Karpas-422 (cell line): Measurements from ENCODE around the gene NOS1AP. TPM values are rescaled to one million over a fixed set of nuclear protein-coding genes. Genes with fewer than 3 reads are reported as not detected.

ENCODE experiments used
- DNase-seq: peaks from one replicate; pipeline ENCODE4 v3.0.0-alpha.2; 2015
- H2AFZ ChIP-seq: fragments of 200-600 bp; sonication (generic); 2 replicates; pipeline ENCODE4 v1.6.1; 2014; ENCODE audit warnings: antibody characterized with exemption, low read length, mixed read lengths
- H3K27ac ChIP-seq: fragments of 200-600 bp; sonication (generic); 2 replicates; pipeline ENCODE4 v1.5.1; 2014; ENCODE audit warnings: mild to moderate bottlenecking, low read length, moderate library complexity
- H3K27me3 ChIP-seq: fragments of 200-600 bp; sonication (generic); 2 replicates; pipeline ENCODE4 v1.6.1; 2014; ENCODE audit warnings: low read length, mixed read lengths
- H3K36me3 ChIP-seq: fragments of 200-600 bp; sonication (generic); 2 replicates; pipeline ENCODE4 v1.6.1; 2014; ENCODE audit warnings: low read length, mixed read lengths; ENCODE audit not compliant: insufficient read depth
- H3K4me1 ChIP-seq: fragments of 200-600 bp; sonication (generic); 2 replicates; pipeline ENCODE4 v1.6.1; 2014; ENCODE audit warnings: mild to moderate bottlenecking, low read length, mixed read lengths
- H3K4me2 ChIP-seq: fragments of 200-600 bp; sonication (generic); 2 replicates; pipeline ENCODE4 v1.6.1; 2014; ENCODE audit warnings: low read length, low read depth, mild to moderate bottlenecking; ENCODE audit not compliant: poor library complexity, severe bottlenecking
- H3K4me3 ChIP-seq: fragments of 200-600 bp; sonication (generic); 2 replicates; pipeline ENCODE4 v1.5.1; 2014; ENCODE audit warnings: mild to moderate bottlenecking, antibody characterized with exemption, low read length, mixed read lengths
- H3K79me2 ChIP-seq: fragments of 200-600 bp; sonication (generic); 2 replicates; pipeline ENCODE4 v1.6.1; 2014; ENCODE audit warnings: mild to moderate bottlenecking, low read length, mixed read lengths
- H3K9ac ChIP-seq: fragments of 200-600 bp; sonication (generic); 2 replicates; pipeline ENCODE4 v1.6.0; 2014; ENCODE audit warnings: low read length
- H3K9me2 ChIP-seq: fragments of 200-600 bp; sonication (generic), shearing (Covaris generic); replicated peaks from 2 replicates; pipeline ENCODE4 v1.6.0; 2014; ENCODE audit warnings: mild to moderate bottlenecking, low read length, moderate library complexity; ENCODE audit not compliant: insufficient read depth
- H3K9me3 ChIP-seq: fragments of 300-700, 200-600 bp; sonication (generic); 2 replicates; pipeline ENCODE4 v1.6.1; 2014; ENCODE audit warnings: low read length, mixed read lengths
- H4K20me1 ChIP-seq: fragments of 200-600 bp; sonication (generic); 2 replicates; pipeline ENCODE4 v1.6.1; 2014; ENCODE audit warnings: mild to moderate bottlenecking, antibody characterized with exemption, low read length, low read depth; ENCODE audit not compliant: insufficient read depth
- total RNA-seq: library from RNA; depleted of rRNA; stranded (reverse); fragments of >200 nt; shearing (Covaris generic); gene quantifications from 2 replicates; pipeline ENCODE4 v1.2.3, GENCODE V29; 2014; ENCODE audit warnings: low replicate concordance

The NOS1AP gene
- total RNA-seq, 1 experiment from 2014 or later, result not detected

DNA sequence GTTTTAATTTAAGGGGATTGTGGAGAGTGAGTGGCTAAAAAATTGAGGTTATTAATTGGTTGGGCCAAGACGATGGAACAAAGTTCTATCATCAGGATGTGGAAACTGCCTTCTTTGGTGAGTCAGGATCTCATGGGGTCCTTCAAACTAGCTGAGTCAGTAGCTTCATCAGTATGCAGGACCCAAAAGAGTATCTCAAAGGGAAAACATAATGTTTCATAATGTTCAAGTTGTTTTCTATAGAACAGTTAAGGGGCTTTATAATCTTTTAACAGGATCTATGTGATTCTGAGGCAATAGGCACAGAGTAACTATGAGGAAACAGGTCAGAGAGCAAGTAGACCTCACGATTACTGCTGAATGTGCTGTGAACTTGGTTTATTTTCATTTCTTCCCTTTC lies 42.6 kb upstream of the NOS1AP start:
- Histone ChIP-seq H4K20me1 (no peaks in the 10 kb centered on the region; the same call in 1 of the 2 replicates), H3K9ac (no peak overlapping the region), H3K4me1 (peaks cover 22% of the 10 kb centered on the region), H3K27ac (no peak overlapping the region), H3K79me2 (no peaks in the 10 kb centered on the region), H3K27me3 (peaks cover 2% of the 10 kb centered on the region), H3K9me2 (no peaks in the 10 kb centered on the region), H3K4me3 (no peak overlapping the region), H3K4me2 (no peak overlapping the region), H3K36me3 (no peaks in the 10 kb centered on the region), H3K9me3 (no peaks in the 10 kb centered on the region), H2AFZ (no peak overlapping the region)
- DNase-seq, result no peak

DNA sequence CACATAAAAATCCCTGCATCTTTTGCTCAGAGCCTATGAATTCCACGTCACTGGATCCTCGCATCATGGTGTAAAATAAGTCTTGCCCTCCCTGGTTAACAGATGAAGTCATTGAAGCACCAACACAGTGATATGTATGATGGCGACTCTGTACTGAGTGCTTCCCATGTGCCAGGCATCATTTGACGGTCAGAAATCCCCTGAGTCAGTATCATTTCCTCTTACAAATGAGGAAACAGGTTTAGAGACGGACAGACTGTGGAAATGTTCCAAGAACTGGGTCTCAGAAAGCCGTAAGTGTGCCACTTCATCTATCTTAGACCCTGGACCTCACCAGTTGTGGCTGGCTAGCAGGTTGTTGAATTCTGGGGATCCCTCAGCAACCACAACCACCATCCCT lies 40.8 kb upstream of the NOS1AP start:
- no peaks in the 10 kb centered on the region for H3K9me3 ChIP-seq
- H4K20me1 ChIP-seq, result no peaks in the 10 kb centered on the region
- peak; percentile 80 for DNase-seq
- no peak overlapping the region for H3K9ac ChIP-seq
- H3K79me2 ChIP-seq, result no peaks in the 10 kb centered on the region
- no peak overlapping the region for H3K4me3 ChIP-seq
- no peak overlapping the region for H3K27ac ChIP-seq
- no peak overlapping the region for H3K4me2 ChIP-seq
- H2AFZ ChIP-seq, result no peak overlapping the region
- no peaks in the 10 kb centered on the region for H3K36me3 ChIP-seq
- H3K27me3 ChIP-seq, result peaks cover 2% of the 10 kb centered on the region
- H3K9me2 ChIP-seq, result no peaks in the 10 kb centered on the region
- peaks cover 17% of the 10 kb centered on the region for H3K4me1 ChIP-seq

DNA sequence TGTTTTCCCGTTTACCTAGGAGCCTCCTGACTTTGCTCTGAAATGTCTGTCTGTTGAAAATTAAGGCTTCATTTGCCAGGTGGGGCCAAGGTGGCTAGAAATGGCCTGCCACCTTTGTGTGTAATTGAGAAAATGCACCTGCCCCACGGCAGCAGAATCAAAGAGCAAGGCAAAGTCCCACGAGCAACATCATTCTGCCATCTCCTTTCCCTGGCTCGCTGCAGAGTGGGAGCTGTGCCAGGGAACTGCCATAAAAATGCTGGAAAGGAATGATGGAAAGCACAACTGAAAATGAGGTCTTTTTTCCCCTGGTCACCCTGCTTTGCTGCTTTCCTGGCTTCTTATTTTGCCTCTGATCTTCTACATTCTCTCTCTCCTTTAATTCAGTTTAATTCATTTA lies 40.3 kb upstream of the NOS1AP start:
- Histone ChIP-seq H3K9ac (no peak overlapping the region), H4K20me1 (no peaks in the 10 kb centered on the region), H3K4me3 (no peak overlapping the region), H3K4me2 (no peak overlapping the region), H3K27ac (no peak overlapping the region), H3K9me3 (no peaks in the 10 kb centered on the region), H3K4me1 (peaks cover 12% of the 10 kb centered on the region), H2AFZ (no peak overlapping the region), H3K9me2 (no peaks in the 10 kb centered on the region), H3K27me3 (no peaks in the 10 kb centered on the region; the same call in none of the 2 replicates), H3K79me2 (no peaks in the 10 kb centered on the region), H3K36me3 (no peaks in the 10 kb centered on the region)
- DNase-seq, result no peak

DNA sequence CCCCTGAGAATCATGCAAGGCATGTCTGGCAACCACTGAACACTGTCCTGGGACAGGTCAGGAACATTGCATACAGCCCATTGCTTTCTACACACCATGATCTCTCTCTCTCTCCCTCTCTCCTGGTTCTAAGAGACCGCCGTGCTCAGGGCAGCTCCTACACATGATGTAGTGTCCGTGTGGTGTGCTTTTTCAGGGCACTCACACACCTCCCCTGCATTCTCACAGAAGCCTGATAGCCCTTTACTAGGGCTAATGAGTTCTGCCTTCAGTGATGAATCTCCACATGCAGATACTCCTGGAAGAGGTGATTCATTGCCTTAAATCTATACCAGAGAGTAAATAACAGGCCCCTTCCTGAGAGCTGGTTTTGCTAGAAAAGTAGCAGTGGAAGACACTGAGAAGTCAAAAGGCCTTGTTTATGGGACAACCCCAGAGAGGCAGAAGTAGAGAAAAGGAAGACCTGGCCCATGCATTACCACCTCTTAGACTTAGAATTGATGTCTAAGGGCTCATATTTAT lies 38.7 kb upstream of the NOS1AP start:
- H3K27ac ChIP-seq, result no peak overlapping the region

DNA sequence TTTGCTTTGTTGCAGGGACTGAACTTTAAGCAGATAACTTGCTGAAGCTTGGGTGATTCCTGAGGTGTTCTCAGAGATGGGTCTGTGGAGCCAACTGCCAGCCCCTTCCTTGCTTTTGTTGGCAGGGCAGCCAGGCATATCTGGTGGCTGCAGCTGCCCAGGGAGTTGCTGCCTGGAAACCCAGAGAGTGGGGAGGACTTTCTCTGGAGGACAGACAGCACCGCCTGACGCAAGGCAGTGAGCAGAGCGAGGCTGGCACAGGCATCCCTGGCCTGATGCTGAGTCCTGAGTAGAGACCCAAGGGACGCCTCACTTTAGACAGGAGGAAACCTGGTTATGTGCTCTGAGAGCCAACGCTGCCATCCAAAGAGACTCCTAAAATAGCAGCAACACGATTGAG lies 36.1 kb upstream of the NOS1AP start:
- no peaks in the 10 kb centered on the region for H3K9me2 ChIP-seq
- no peaks in the 10 kb centered on the region for H3K79me2 ChIP-seq
- H4K20me1 ChIP-seq, result no peaks in the 10 kb centered on the region

More for the DNA sequence above, 38.7 kb upstream of the NOS1AP start:
- Histone ChIP-seq H3K4me1 (peaks cover 12% of the 10 kb centered on the region), H3K36me3 (no peaks in the 10 kb centered on the region), H3K9ac (no peak overlapping the region), H4K20me1 (no peaks in the 10 kb centered on the region), H3K4me2 (no peak overlapping the region), H3K79me2 (no peaks in the 10 kb centered on the region), H3K9me2 (no peaks in the 10 kb centered on the region), H2AFZ (no peak overlapping the region), H3K4me3 (no peak overlapping the region), H3K9me3 (no peaks in the 10 kb centered on the region), H3K27me3 (no peaks in the 10 kb centered on the region; the same call in none of the 2 replicates)
- DNase-seq, result no peak

DNA sequence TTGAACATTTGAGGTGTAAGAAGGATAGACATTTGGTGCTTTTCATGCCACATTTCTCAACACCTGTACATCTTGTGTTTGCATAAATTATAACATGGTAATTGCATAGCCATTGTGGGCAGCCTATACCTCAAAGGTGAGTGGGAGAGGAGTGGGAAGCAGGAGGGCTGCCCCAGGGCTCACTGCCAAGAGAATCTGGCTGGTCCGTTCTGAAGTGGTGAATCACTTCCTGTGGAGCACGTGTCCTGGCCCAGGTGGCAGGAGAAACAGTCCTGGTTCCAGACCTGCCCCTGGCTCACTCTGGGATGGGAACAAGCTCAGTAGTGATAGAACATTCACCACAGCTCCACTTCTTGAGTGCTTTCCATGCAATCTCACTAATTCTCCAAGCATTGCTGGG lies 34.2 kb upstream of the NOS1AP start:
- H3K4me2 ChIP-seq, result no peak overlapping the region
- DNase-seq, result no peak
- no peaks in the 10 kb centered on the region for H3K9me3 ChIP-seq
- H3K4me3 ChIP-seq, result no peak overlapping the region
- H3K36me3 ChIP-seq, result no peaks in the 10 kb centered on the region
- H3K9ac ChIP-seq, result no peak overlapping the region
- no peaks in the 10 kb centered on the region for H4K20me1 ChIP-seq
- H3K9me2 ChIP-seq, result no peaks in the 10 kb centered on the region
- H3K4me1 ChIP-seq, result peaks cover 18% of the 10 kb centered on the region; the same call in 1 of the 2 replicates
- H3K27ac ChIP-seq, result no peak overlapping the region
- H3K27me3 ChIP-seq, result no peaks in the 10 kb centered on the region
- H3K79me2 ChIP-seq, result no peaks in the 10 kb centered on the region
- H2AFZ ChIP-seq, result no peak overlapping the region

More for the DNA sequence above, 36.1 kb upstream of the NOS1AP start:
- H3K36me3 ChIP-seq, result no peaks in the 10 kb centered on the region
- no peaks in the 10 kb centered on the region for H3K27me3 ChIP-seq
- peaks cover 19% of the 10 kb centered on the region for H3K4me1 ChIP-seq
- DNase-seq, result no peak
- no peak overlapping the region for H2AFZ ChIP-seq
- H3K9ac ChIP-seq, result no peak overlapping the region
- H3K4me3 ChIP-seq, result no peak overlapping the region
- H3K4me2 ChIP-seq, result no peak overlapping the region
- H3K9me3 ChIP-seq, result no peaks in the 10 kb centered on the region
- no peak overlapping the region for H3K27ac ChIP-seq

DNA sequence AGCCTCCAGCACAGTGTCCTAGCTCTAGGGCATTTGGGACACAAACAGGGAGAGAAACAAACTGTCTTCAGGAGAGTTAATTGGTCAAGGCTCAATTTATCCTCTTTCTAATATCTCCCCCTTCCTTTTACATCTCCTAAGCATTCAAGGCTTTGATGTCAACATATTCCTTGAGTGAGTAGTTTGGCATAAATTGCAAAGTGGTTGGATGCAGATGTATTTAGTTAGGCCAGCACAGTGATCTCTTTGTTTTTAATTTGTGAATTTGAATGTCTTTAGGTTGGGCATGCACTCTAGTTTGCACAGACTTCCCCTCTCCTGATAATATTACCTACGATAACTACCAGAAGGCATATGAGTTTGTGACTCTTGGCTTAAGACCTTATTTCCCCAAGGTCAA lies 33.3 kb upstream of the NOS1AP start:
- no peak overlapping the region for H3K4me3 ChIP-seq
- DNase-seq, result no peak
- H4K20me1 ChIP-seq, result no peaks in the 10 kb centered on the region
- peaks cover 21% of the 10 kb centered on the region for H3K4me1 ChIP-seq
- no peak overlapping the region for H2AFZ ChIP-seq
- no peaks in the 10 kb centered on the region for H3K9me2 ChIP-seq
- no peak overlapping the region for H3K27ac ChIP-seq
- no peaks in the 10 kb centered on the region for H3K9me3 ChIP-seq
- peak overlapping the region; percentile 19 for H3K4me2 ChIP-seq
- H3K9ac ChIP-seq, result no peak overlapping the region
- no peaks in the 10 kb centered on the region for H3K27me3 ChIP-seq
- H3K36me3 ChIP-seq, result no peaks in the 10 kb centered on the region
- no peaks in the 10 kb centered on the region for H3K79me2 ChIP-seq

DNA sequence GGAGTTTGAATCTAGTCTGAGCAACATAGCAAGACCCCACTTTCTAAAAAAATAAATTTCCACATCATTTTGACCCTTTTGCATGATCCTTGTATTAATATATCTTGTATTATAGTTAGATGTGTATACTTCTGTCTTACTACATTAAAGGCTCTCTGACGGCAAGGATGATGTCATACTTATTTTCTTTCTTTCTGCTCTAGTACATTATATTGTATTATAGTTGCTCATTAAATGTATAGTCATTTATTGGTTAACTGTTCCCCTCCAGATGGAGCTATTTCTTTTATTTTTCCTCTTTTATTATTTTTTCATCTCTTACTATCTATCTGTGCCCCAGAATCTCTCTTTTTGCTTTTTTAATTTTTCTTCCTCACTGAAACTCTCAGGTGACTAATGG lies 30.9 kb upstream of the NOS1AP start:
- H3K27me3 ChIP-seq, result no peaks in the 10 kb centered on the region
- no peak overlapping the region for H3K4me3 ChIP-seq
- no peaks in the 10 kb centered on the region for H4K20me1 ChIP-seq
- no peaks in the 10 kb centered on the region for H3K9me2 ChIP-seq
- H3K4me1 ChIP-seq, result peaks cover 21% of the 10 kb centered on the region
- DNase-seq, result no peak
- no peak overlapping the region for H3K27ac ChIP-seq
- no peak overlapping the region for H2AFZ ChIP-seq
- H3K9me3 ChIP-seq, result no peaks in the 10 kb centered on the region
- no peak overlapping the region for H3K4me2 ChIP-seq
- no peak overlapping the region for H3K9ac ChIP-seq
- no peaks in the 10 kb centered on the region for H3K36me3 ChIP-seq
- H3K79me2 ChIP-seq, result no peaks in the 10 kb centered on the region
